ENCODE results near the gene RASSF5. TPM values are rescaled to one million over a fixed set of nuclear protein-coding genes. Genes with fewer than 3 reads are reported as not detected.

RASSF5 gene
- total and polyA plus RNA-seq, 2 experiments from 2014 or later: 1.6 to 2.0 TPM

GRCh38 chr1:206557636-206558473, 50.5 kb downstream of the RASSF5 start:
- 64% methylated on average over 14 of the region's 14 CpGs for WGBS (ENCODE audit: low lambda C conversion rate, missing lambda C conversion rate)
- no peaks in the 10 kb centered on the region for H3K36me3 ChIP-seq (replicated peaks; ENCODE audit: insufficient read depth, low read depth)
- H3K27ac ChIP-seq: no peak overlapping the region
- TF ChIP-seq EZH2phosphoT487 (IDR thresholded peaks at IDR 0.05; ENCODE audit: low read depth, severe bottlenecking, unreplicated experiment) (no peak), EZH2 (IDR thresholded peaks at IDR 0.05; ENCODE audit: borderline replicate concordance) (no peak), CTCF (IDR thresholded peaks at IDR 0.05; ENCODE audit: poor library complexity) (no peak)
- peaks cover 34% of the 10 kb centered on the region for H3K4me1 ChIP-seq (ENCODE audit: insufficient read depth)
- H3K9me3 ChIP-seq (ENCODE audit: low read depth): no peaks in the 10 kb centered on the region
- peak overlapping the region; percentile 36 for H3K4me3 ChIP-seq
- no peak for DNase-seq (ENCODE audit: low spot score)
- H4K20me1 ChIP-seq (ENCODE audit: insufficient read depth, poor library complexity, severe bottlenecking): no peaks in the 10 kb centered on the region
- H3K27me3 ChIP-seq: peaks cover 7% of the 10 kb centered on the region
- no peaks in the 10 kb centered on the region for H3K79me2 ChIP-seq
- no peaks in the 10 kb centered on the region for H3K9me2 ChIP-seq (replicated peaks; ENCODE audit: insufficient read depth)
- peak overlapping the region; percentile 56 for H2AFZ ChIP-seq
- H3K4me2 ChIP-seq: peak overlapping the region; percentile 97

GRCh38 chr1:206558794-206559671, 51.7 kb downstream of the RASSF5 start:
- H3K9me2 ChIP-seq (replicated peaks; ENCODE audit: insufficient read depth): no peaks in the 10 kb centered on the region
- H3K4me2 ChIP-seq: peak overlapping the region; percentile 54
- no peak overlapping the region for H3K4me3 ChIP-seq
- H3K79me2 ChIP-seq: no peaks in the 10 kb centered on the region
- no peak for TF ChIP-seq EZH2phosphoT487 (IDR thresholded peaks at IDR 0.05; ENCODE audit: low read depth, severe bottlenecking, unreplicated experiment)
- no peak for TF ChIP-seq CTCF (IDR thresholded peaks at IDR 0.05; ENCODE audit: poor library complexity)
- TF ChIP-seq EZH2 (IDR thresholded peaks at IDR 0.05; ENCODE audit: borderline replicate concordance): no peak
- peaks cover 34% of the 10 kb centered on the region for H3K4me1 ChIP-seq (ENCODE audit: insufficient read depth)
- no peaks in the 10 kb centered on the region for H3K36me3 ChIP-seq (replicated peaks; ENCODE audit: insufficient read depth, low read depth)
- peak overlapping the region; percentile 59 for H3K27ac ChIP-seq
- DNase-seq (ENCODE audit: low spot score): no peak
- peak overlapping the region; percentile 5 for H2AFZ ChIP-seq
- no peaks in the 10 kb centered on the region for H4K20me1 ChIP-seq (ENCODE audit: insufficient read depth, poor library complexity, severe bottlenecking)
- peaks cover 6% of the 10 kb centered on the region for H3K27me3 ChIP-seq
- 84% methylated on average over 6 of the region's 6 CpGs for WGBS (ENCODE audit: low lambda C conversion rate, missing lambda C conversion rate)
- no peaks in the 10 kb centered on the region for H3K9me3 ChIP-seq (ENCODE audit: low read depth)

GRCh38 chr1:206559672-206559995, 52.3 kb downstream of the RASSF5 start:
- 70% methylated on average over 5 of the region's 5 CpGs for WGBS (ENCODE audit: low lambda C conversion rate, missing lambda C conversion rate)
- Histone ChIP-seq H2AFZ (peak overlapping the region; percentile 5), H4K20me1 (ENCODE audit: insufficient read depth, poor library complexity, severe bottlenecking) (no peaks in the 10 kb centered on the region), H3K9me3 (ENCODE audit: low read depth) (no peaks in the 10 kb centered on the region), H3K4me2 (peak overlapping the region; percentile 54), H3K79me2 (no peaks in the 10 kb centered on the region), H3K9me2 (replicated peaks; ENCODE audit: insufficient read depth) (no peaks in the 10 kb centered on the region), H3K4me1 (ENCODE audit: insufficient read depth) (peaks cover 34% of the 10 kb centered on the region), H3K27me3 (no peaks in the 10 kb centered on the region), H3K4me3 (no peak overlapping the region), H3K27ac (peak overlapping the region; percentile 59), H3K36me3 (replicated peaks; ENCODE audit: insufficient read depth, low read depth) (no peaks in the 10 kb centered on the region)
- no peak for TF ChIP-seq EZH2phosphoT487 (IDR thresholded peaks at IDR 0.05; ENCODE audit: low read depth, severe bottlenecking, unreplicated experiment)
- TF ChIP-seq EZH2 (IDR thresholded peaks at IDR 0.05; ENCODE audit: borderline replicate concordance): no peak
- TF ChIP-seq CTCF (IDR thresholded peaks at IDR 0.05; ENCODE audit: poor library complexity): no peak
- DNase-seq (ENCODE audit: low spot score): no peak

All from hepatocyte (in vitro differentiated cells).